ENCODE measurements around the gene LEMD2. TPM values are rescaled to one million over a fixed set of nuclear protein-coding genes. Genes with fewer than 3 reads are reported as not detected.

The LEMD2 gene
- total and polyA plus RNA-seq, 9 donors = 34.3 to 44.8 (median 40.3) TPM

DNA sequence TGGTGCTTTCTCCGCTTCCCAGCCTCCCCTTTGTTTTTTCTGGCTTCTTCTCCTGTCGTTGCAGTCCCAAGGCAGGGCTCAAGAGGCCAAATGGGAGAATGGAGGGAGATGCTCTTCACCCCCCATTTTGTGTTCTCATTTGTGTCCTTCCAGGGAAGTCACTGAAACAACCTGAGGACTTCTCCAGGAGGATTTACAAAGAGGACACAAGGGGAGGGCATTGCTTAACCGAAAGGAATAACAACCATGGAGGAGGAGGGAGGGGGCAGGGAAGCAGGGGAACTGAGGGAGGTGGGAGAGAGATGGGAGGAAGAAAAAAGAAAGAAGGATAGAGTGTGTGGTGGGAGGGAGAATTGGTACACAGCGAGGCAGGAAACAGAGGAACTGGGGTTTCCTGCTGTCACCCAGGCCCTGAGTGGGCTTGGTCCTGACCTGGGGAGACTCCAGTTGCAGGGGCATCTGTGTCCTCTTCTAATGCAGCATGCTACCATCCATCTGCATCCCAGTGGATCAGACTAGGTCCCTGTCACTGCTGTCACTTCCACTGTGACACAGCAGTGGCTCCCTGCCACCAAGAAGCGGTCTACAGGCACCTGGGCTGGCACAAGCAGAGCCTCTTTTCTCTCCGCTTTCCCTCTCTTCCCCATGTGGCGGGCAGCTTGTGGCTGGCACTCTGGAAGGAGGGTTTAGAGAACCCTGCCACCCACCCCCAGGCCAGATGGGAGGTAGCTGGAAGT, 32.0 kb upstream of the LEMD2 start:
- no peak for DNase-seq
- 45% methylated on average over 2 of the region's 7 CpGs for WGBS (ENCODE audit: insufficient coverage)
- H3K27me3 ChIP-seq (ENCODE audit: control insufficient read depth, insufficient read depth, low read length) = peaks cover 15% of the 10 kb centered on the region
- H3K4me3 ChIP-seq (ENCODE audit: low read length) = no peak overlapping the region
- H3K9me3 ChIP-seq (replicated peaks; ENCODE audit: control insufficient read depth, low read depth, low read length) = no peaks in the 10 kb centered on the region
- no peak overlapping the region for H3K27ac ChIP-seq (ENCODE audit: low read length)
- no peaks in the 10 kb centered on the region for H3K36me3 ChIP-seq (ENCODE audit: control insufficient read depth, insufficient read depth, low read length)
- peaks cover 5% of the 10 kb centered on the region for H3K4me1 ChIP-seq (ENCODE audit: control insufficient read depth, insufficient read depth, low read length)

DNA sequence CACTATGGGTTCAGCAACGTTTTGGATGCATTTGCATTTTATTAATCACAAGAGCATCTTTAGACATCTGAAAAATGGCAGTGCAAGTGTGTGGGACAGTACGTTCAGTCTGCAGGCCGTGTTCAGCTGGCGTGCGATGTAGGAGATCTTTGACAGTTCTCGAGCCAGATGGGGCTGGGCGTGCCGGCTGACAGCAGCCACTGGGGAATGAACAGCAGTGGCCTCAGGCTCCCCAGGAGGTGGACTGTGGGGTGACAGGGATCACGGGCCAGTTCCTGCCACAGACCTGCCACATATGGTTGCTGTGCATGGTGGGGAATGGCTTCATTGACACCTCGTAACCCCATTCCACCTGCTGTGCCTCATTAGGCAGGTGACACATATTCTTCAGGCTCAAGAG, 31.3 kb upstream of the LEMD2 start:
- Histone ChIP-seq H3K9me3 (replicated peaks; ENCODE audit: control insufficient read depth, low read depth, low read length) (no peaks in the 10 kb centered on the region), H3K36me3 (ENCODE audit: control insufficient read depth, insufficient read depth, low read length) (no peaks in the 10 kb centered on the region), H3K4me3 (ENCODE audit: low read length) (no peak overlapping the region), H3K4me1 (ENCODE audit: control insufficient read depth, insufficient read depth, low read length) (peaks cover 5% of the 10 kb centered on the region), H3K27ac (ENCODE audit: low read length) (no peak overlapping the region), H3K27me3 (ENCODE audit: control insufficient read depth, insufficient read depth, low read length) (peaks cover 15% of the 10 kb centered on the region)
- no peak for DNase-seq
- WGBS (ENCODE audit: insufficient coverage) = 41% methylated on average over 6 of the region's 10 CpGs

DNA sequence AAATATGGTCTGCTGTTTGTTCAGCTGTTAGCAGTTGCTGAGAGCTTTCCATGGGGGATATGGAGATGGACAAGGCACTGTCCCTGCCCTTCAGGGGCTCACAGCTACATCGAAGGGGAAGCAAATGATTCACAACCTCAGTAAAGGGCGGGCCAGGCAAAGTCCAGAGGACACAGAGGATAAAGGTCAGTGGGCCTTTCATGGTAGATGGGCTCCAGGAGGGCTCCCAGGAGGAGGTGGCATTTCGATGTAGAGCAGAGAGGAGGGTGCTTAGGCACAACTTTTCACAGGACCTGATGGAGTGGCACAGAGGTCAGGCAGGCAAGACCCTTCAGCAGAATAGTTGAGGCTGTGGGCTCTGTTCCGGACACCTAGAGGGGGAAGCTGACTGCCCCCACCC, 30.1 kb upstream of the LEMD2 start:
- WGBS (ENCODE audit: insufficient coverage) = 84% methylated on average over 4 of the region's 4 CpGs

DNA sequence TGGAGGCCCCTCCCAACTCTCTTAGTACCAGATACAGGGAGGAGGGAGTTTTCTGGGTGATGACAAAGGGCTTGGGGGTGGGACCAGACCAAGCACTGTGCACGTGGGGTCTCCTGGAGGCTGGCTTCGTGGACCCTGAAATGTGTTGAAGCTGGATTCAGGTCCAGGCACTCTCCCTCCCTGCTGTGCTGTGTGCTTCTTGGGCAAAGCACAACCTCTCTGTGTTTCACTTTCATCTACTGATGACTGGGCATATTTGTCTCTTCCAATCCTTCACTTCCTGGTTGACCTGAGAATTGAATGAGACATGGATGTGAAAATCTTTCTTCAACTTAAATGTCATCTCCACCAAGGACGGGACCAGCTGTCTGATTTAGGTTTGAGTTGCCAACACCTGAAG, 29.4 kb upstream of the LEMD2 start:
- no peak for DNase-seq
- Histone ChIP-seq H3K27ac (ENCODE audit: low read length) (no peak overlapping the region), H3K4me1 (ENCODE audit: control insufficient read depth, insufficient read depth, low read length) (no peaks in the 10 kb centered on the region), H3K27me3 (ENCODE audit: control insufficient read depth, insufficient read depth, low read length) (peaks cover 23% of the 10 kb centered on the region), H3K4me3 (ENCODE audit: low read length) (no peak overlapping the region), H3K9me3 (replicated peaks; ENCODE audit: control insufficient read depth, low read depth, low read length) (no peaks in the 10 kb centered on the region), H3K36me3 (ENCODE audit: control insufficient read depth, insufficient read depth, low read length) (no peaks in the 10 kb centered on the region)
- no CpG with 5 or more reads among the region's 3 CpGs for WGBS (ENCODE audit: insufficient coverage)

More for the DNA sequence above, 30.1 kb upstream of the LEMD2 start:
- peaks cover 18% of the 10 kb centered on the region for H3K27me3 ChIP-seq (ENCODE audit: control insufficient read depth, insufficient read depth, low read length)
- DNase-seq = no peak
- no peak overlapping the region for H3K4me3 ChIP-seq (ENCODE audit: low read length)
- H3K36me3 ChIP-seq (ENCODE audit: control insufficient read depth, insufficient read depth, low read length) = no peaks in the 10 kb centered on the region
- H3K9me3 ChIP-seq (replicated peaks; ENCODE audit: control insufficient read depth, low read depth, low read length) = no peaks in the 10 kb centered on the region
- no peak overlapping the region for H3K27ac ChIP-seq (ENCODE audit: low read length)
- H3K4me1 ChIP-seq (ENCODE audit: control insufficient read depth, insufficient read depth, low read length) = no peaks in the 10 kb centered on the region

DNA sequence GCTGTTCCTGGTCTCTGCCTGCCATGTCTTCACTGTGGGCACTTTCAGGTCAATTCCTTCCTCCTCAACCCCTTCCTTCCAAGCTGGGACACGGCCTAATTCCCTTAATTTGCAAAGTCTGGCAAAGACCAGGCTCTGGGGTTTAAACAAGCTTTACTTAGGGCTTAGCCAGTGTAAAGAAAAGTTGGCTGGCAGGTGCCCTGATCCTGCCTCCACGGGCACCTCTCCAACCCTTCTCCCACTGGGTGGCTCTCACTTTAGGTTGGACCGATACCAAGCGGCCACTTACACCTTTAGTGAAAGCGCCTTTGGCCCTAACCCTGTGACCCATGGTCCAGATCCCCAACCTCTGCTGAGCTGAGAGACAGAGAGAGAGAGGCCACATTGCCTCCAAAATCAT, 28.6 kb upstream of the LEMD2 start:
- Histone ChIP-seq H3K36me3 (ENCODE audit: control insufficient read depth, insufficient read depth, low read length) (no peaks in the 10 kb centered on the region), H3K27me3 (ENCODE audit: control insufficient read depth, insufficient read depth, low read length) (peaks cover 23% of the 10 kb centered on the region), H3K9me3 (replicated peaks; ENCODE audit: control insufficient read depth, low read depth, low read length) (no peaks in the 10 kb centered on the region), H3K4me1 (ENCODE audit: control insufficient read depth, insufficient read depth, low read length) (no peaks in the 10 kb centered on the region), H3K27ac (ENCODE audit: low read length) (no peak overlapping the region), H3K4me3 (ENCODE audit: low read length) (no peak overlapping the region)
- WGBS (ENCODE audit: insufficient coverage) = no CpG with 5 or more reads among the region's 5 CpGs
- no peak for DNase-seq

DNA sequence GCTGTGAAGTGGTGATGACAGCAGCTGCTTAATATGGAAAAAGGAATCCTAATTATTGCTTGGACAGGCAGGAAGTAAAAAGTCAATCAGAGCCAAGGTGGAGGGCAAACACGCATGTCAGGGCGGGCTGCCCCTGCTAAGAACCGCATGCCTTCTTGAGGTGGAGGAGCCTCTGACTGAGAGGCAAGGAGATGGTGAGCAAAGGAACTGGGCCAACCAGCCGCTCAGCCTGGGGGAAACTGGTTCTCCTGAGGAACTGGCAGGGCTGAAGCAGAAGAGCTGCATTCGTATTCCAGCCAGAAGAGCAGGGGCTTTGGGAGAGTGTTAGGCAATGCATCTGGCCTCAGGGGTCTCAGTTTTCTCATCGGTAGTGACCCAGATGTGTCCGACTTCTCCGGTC, 28.0 kb upstream of the LEMD2 start:
- 53% methylated on average over 8 of the region's 8 CpGs for WGBS (ENCODE audit: insufficient coverage)
- H3K27me3 ChIP-seq (ENCODE audit: control insufficient read depth, insufficient read depth, low read length) = peaks cover 25% of the 10 kb centered on the region
- no peak overlapping the region for H3K4me3 ChIP-seq (ENCODE audit: low read length)
- no peak for DNase-seq
- H3K9me3 ChIP-seq (replicated peaks; ENCODE audit: control insufficient read depth, low read depth, low read length) = no peaks in the 10 kb centered on the region
- H3K36me3 ChIP-seq (ENCODE audit: control insufficient read depth, insufficient read depth, low read length) = no peaks in the 10 kb centered on the region
- H3K27ac ChIP-seq (ENCODE audit: low read length) = no peak overlapping the region
- H3K4me1 ChIP-seq (ENCODE audit: control insufficient read depth, insufficient read depth, low read length) = no peaks in the 10 kb centered on the region

DNA sequence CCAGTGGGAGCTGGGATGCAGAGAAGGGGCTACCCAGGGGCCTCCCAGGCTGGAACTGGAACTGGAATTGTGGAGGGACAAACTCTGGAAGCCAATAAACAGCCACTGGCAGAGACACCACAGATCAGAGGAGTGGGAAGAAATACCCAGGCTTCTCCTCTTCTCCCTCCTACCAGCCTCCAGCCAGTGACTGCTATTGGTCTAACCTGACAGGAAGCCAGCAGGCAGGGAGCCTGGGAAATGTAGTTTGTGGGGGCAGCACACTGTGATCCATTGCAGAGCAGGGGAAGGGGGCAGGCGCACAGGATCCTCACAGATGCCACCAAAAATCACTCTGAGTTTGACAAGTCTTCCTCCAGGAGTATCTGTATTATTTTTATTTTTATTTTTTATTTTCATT, 26.9 kb upstream of the LEMD2 start:
- H3K27me3 ChIP-seq (ENCODE audit: control insufficient read depth, insufficient read depth, low read length) = peaks cover 23% of the 10 kb centered on the region
- no peaks in the 10 kb centered on the region for H3K4me1 ChIP-seq (ENCODE audit: control insufficient read depth, insufficient read depth, low read length)
- H3K36me3 ChIP-seq (ENCODE audit: control insufficient read depth, insufficient read depth, low read length) = no peaks in the 10 kb centered on the region
- no peaks in the 10 kb centered on the region for H3K9me3 ChIP-seq (replicated peaks; ENCODE audit: control insufficient read depth, low read depth, low read length)
- peak; percentile 31 for DNase-seq
- H3K27ac ChIP-seq (ENCODE audit: low read length) = no peak overlapping the region
- no CpG with 5 or more reads among the region's 1 CpG for WGBS (ENCODE audit: insufficient coverage)
- no peak overlapping the region for H3K4me3 ChIP-seq (ENCODE audit: low read length)

DNA sequence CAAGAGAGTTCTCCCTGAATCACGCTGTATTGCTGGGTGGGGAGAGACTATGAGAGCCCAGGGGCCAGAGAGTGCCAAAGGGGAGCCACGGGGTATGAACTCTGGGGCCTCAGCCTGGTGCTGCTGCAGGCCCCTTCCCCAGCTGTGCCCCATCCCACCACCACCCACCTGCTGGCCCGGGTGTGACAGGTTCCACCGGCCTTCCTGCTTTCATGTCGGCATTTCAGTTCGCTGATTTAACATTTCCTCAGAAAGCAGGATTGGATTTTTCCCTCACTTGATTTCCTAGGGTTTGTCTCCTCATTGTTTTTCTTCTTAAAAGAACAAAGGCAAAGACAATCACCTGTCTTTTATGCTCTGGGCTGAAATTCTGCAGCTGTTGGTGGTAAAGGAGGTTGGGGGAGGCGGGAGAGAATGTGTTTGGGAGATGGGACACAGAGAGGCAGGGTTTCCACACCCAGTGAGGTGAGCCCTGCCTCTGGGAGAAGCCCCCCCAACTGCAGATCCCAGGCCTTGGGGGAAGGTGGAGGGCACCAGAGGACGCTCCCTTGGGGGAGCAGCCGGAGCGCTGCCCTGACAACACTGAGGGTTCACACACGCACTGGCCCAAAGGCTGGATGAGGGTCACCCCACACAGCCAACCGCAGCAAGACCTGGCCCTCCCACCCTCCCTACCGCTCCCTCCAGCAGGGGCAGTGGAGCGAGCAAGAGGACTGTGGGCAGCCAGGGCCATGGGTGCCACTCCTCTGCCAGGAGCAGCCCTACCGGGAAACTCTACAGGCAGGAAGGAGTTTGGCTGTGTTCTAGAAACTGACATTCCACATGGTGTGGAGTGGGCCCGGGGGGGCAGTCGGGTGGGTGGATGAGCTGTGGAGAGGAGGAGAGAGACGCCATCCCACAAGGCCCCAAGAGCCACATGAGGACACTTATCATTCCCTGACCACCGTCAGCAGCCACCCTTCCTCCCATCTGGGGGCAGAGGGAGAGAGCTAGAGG, 25.4 kb upstream of the LEMD2 start:
- WGBS (ENCODE audit: insufficient coverage) = 46% methylated on average over 7 of the region's 19 CpGs
- no peaks in the 10 kb centered on the region for H3K9me3 ChIP-seq (replicated peaks; ENCODE audit: control insufficient read depth, low read depth, low read length)
- no peak overlapping the region for H3K27ac ChIP-seq (ENCODE audit: low read length)
- no peaks in the 10 kb centered on the region for H3K36me3 ChIP-seq (ENCODE audit: control insufficient read depth, insufficient read depth, low read length)
- peaks cover 21% of the 10 kb centered on the region for H3K27me3 ChIP-seq (ENCODE audit: control insufficient read depth, insufficient read depth, low read length)
- peaks cover 2% of the 10 kb centered on the region for H3K4me1 ChIP-seq (ENCODE audit: control insufficient read depth, insufficient read depth, low read length)
- H3K4me3 ChIP-seq (ENCODE audit: low read length) = no peak overlapping the region
- no peak for DNase-seq

DNA sequence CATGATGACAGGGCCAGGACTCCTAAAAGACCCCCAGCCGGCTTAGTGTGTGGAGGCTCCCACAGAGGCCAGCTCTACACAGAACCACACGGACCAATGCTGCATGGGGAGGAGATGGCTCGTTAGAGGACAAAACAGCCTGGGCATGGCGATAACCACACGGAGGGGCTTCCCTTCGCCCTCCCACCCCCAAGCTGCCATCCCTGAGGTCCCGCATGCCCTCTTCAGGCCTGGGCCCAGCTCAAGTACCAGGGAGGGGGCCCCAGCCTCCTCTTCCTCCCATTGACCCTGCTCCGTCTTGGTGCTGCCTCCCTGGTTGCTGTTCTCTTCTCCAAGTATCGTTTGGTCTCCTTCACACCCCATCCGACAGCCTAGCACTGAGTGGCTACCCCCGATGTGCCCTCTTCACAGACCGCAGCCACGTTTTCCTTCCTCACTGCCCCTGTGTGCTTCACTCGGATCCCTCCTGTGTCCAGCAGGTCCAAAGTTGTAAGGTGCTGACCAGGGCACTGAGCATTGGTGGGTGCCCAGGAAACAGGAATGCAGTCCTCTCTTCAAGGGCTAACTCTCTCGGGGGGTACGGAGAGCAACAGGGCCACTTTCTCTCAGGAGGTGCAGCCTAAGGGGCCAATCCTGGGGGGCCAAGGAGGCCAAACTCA, 24.4 kb upstream of the LEMD2 start:
- no peak for DNase-seq
- H3K4me1 ChIP-seq (ENCODE audit: control insufficient read depth, insufficient read depth, low read length) = peaks cover 11% of the 10 kb centered on the region
- no peaks in the 10 kb centered on the region for H3K36me3 ChIP-seq (ENCODE audit: control insufficient read depth, insufficient read depth, low read length)
- H3K27me3 ChIP-seq (ENCODE audit: control insufficient read depth, insufficient read depth, low read length) = peaks cover 21% of the 10 kb centered on the region
- H3K9me3 ChIP-seq (replicated peaks; ENCODE audit: control insufficient read depth, low read depth, low read length) = no peaks in the 10 kb centered on the region
- H3K27ac ChIP-seq (ENCODE audit: low read length) = no peak overlapping the region
- 64% methylated on average over 13 of the region's 16 CpGs for WGBS (ENCODE audit: insufficient coverage)
- no peak overlapping the region for H3K4me3 ChIP-seq (ENCODE audit: low read length)

DNA sequence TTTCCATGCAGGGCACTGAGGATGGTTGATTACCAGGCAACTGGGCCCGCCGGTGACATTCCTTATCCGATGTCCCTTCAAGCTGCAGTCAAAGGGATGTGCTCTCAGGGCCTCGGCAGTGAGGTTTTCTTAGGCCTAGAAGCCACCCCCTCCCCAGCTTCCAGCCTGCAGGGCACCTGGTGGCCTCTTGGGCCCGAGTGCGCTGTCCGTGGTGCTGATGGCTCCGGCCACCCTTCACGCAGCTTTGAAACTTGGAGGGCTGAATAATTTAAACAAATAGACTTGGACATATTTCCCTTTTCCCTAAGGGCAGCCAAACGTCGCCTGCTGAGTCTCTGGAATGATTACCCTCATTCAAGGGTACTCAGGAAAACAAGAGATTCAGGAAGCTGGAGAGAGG, 23.7 kb upstream of the LEMD2 start:
- Histone ChIP-seq H3K36me3 (ENCODE audit: control insufficient read depth, insufficient read depth, low read length) (no peaks in the 10 kb centered on the region), H3K4me1 (ENCODE audit: control insufficient read depth, insufficient read depth, low read length) (peaks cover 18% of the 10 kb centered on the region), H3K27me3 (ENCODE audit: control insufficient read depth, insufficient read depth, low read length) (peaks cover 20% of the 10 kb centered on the region), H3K4me3 (ENCODE audit: low read length) (no peak overlapping the region), H3K27ac (ENCODE audit: low read length) (no peak overlapping the region), H3K9me3 (replicated peaks; ENCODE audit: control insufficient read depth, low read depth, low read length) (no peaks in the 10 kb centered on the region)
- 20% methylated on average over 3 of the region's 11 CpGs for WGBS (ENCODE audit: insufficient coverage)
- peak; percentile 72 for DNase-seq

All from muscle of leg (tissue), 11 donors.